Hypothalamus (tissue), 51 donors: Measurements from ENCODE around the gene PHGDH.
"Not testable (repeated sequence)": the region's sequence is repeated elsewhere in the genome, so short reads cannot be mapped to it uniquely, and the experiment has no call there.

ENCODE experiments used
- DNase-seq, 51 donors: peaks; one replicate each; lab custom pipeline; 2025; lab: John Stamatoyannopoulos, UW

The PHGDH gene

GRCh38 chr1:119784191-119784781 lies 72.6 kb downstream of the PHGDH start:
- DNase-seq: no peak

GRCh38 chr1:119786046-119786445 lies 74.3 kb downstream of the PHGDH start:
- not testable (repeated sequence) for DNase-seq

DNA sequence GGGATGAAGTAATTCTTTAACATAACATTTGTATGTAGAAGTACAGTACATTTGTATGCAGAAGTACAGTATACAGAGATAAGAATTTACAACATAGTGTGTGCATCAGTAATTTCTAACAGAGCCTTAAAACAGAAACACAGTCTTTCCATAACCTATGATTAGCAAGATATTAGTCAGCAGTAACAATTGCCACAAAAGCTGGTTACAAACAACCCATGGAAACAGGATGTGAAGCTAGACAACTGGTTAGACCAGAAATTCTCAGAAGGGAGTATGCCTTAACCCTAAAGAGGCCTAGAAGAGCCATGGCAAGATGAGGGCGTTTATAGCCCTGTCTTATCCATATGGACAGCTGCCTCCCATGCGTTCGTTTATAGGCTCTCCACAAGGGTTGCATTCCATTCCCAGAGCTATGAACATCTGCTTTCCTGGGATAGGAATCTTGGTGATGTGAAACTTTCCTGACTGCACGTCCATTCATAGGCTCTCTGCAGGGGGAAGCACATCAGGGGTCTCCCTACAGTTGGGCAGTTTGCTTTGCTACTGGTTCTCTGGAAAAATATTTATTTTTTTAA lies 74.8 kb downstream of the PHGDH start:
- not testable (repeated sequence) for DNase-seq

DNA sequence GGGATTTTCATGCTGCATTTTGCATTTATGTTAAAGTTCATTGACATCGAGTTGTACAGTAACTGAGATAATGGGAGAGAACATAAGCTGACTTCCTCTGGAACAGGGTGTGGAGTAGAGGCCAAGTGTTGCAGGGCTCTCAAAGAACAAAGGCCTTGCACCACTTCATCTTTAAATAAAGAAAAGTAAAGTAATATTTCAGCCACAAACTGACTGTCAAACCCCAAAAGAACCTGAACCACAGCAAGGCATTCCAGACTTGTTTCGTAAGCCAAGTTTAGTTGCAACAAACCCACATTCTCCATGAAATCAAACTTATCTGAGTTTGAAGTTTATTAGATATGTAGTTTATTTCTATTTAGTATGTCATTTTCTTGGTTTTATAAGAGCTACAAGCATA lies 76.0 kb downstream of the PHGDH start:
- DNase-seq: no peak

DNA sequence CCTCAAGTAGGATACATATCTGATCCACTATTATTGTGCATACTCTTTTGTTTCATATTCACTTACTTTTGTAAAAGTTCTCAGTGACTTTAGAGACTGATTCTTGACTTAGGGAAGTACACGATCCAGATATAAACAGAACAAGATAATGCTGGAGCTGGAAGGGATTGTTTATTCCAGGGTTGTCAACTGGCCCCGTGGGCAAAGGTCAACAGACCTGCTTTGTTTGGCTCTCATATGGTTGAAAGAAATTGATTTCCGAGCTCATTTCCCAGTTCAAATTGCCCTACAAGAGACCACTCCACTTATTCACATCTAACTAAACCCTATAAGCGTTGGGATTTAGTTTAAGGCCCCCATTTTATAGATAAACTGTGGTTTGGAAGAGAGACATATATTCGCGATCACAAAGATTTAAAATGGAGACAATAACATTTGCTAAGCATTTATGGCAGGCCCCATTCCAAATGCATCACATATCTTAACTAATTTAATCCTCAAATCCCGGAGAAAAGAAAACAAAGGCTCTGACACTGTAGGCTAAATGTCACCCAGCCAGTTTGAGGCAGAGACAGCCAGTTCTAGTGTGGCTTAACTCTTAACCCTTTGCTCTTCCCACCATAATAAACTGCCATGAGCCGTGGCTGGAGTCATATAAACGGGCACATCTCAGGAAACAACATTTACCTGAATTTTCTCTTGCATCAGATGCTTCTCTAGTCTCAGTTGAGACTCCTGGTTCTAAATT lies 78.9 kb downstream of the PHGDH start:
- no peak for DNase-seq

GRCh38 chr1:119791377-119791776 lies 79.6 kb downstream of the PHGDH start:
- DNase-seq: no peak
